HG02938 (cell line): ENCODE data around the gene OR4E1.
"Not testable (repeated sequence)": the region's sequence is repeated elsewhere in the genome, so short reads cannot be mapped to it uniquely, and the experiment has no call there.

Source experiments
- ATAC-seq: cut with Tn5 transposase; IDR thresholded peaks from one replicate; pipeline ENCODE4 v1.9.1; 2021; ENCODE audit warnings: mild to moderate bottlenecking, moderate library complexity; ENCODE audit not compliant: unreplicated experiment

Gene OR4E1

GRCh38 chr14:21673718-21674117, at the start of gene OR4E1:
OR4E1 (minus strand) TSS chr14:21673818; CDS start chr14:21670935, 2,883 bp downstream.
- no peak for ATAC-seq

DNA sequence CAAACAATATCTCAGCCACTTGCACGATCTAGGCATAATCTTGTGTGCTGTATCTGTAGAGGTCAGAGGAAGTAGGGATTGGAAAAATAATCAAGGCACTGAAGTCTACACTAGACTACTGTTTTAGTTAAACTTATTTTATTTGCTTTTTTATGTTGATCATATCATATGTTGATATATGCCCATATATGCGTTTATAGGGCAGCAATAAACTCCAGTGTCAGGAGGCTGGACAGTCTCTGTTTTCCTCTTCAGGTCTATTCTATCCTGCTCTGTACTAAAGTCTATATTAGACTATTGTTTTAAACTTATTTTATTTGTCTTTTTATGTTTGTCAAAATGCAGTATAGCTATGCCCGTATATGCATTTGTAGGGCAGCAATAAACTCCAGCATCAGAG, 47.9 kb upstream of the OR4E1 start:
- no peak for ATAC-seq

GRCh38 chr14:21719841-21720240, 46.2 kb upstream of the OR4E1 start:
- no peak for ATAC-seq

GRCh38 chr14:21714318-21714929, 40.8 kb upstream of the OR4E1 start:
- no peak for ATAC-seq

GRCh38 chr14:21712036-21712435, 38.4 kb upstream of the OR4E1 start:
- ATAC-seq = no peak

DNA sequence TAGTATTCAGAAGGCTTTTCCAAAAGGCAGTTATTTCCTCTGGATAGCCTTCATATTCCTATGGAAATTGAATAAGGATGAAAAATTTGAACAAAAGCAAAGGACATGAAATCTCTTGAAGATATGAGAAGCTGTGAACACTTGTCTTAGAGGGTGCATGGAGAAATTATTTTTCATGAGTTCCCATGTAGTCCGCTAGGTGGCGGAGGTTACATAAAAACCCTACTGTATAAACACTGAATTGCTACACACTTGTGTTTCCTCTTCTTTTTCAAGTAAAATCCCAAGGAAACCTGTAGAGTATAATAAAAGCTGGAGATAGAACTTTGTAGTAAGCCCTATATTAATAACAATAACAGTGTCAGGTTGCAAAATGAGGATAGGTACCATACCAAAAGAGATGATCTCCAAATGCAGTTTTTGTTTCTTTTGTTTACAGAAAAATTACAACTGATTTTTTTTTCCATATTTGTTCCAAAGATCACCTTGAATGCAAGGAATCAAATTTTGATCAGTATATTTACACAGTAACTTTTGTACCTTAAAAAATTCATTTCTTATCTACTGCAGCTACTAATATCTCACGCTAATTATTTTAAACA, 37.8 kb upstream of the OR4E1 start:
- ATAC-seq = no peak

- no peak for ATAC-seq
Measured at GRCh38 chr14:21704338-21704737, 30.7 kb upstream of the OR4E1 start.

- ATAC-seq = no peak
Measured at GRCh38 chr14:21703357-21704326, 30.0 kb upstream of the OR4E1 start.

- no peak for ATAC-seq
Measured at GRCh38 chr14:21702316-21702715, 28.7 kb upstream of the OR4E1 start.

GRCh38 chr14:21699551-21699950, 25.9 kb upstream of the OR4E1 start:
- no peak for ATAC-seq

- not testable (repeated sequence) for ATAC-seq
Measured at GRCh38 chr14:21698538-21698937, 24.9 kb upstream of the OR4E1 start.

DNA sequence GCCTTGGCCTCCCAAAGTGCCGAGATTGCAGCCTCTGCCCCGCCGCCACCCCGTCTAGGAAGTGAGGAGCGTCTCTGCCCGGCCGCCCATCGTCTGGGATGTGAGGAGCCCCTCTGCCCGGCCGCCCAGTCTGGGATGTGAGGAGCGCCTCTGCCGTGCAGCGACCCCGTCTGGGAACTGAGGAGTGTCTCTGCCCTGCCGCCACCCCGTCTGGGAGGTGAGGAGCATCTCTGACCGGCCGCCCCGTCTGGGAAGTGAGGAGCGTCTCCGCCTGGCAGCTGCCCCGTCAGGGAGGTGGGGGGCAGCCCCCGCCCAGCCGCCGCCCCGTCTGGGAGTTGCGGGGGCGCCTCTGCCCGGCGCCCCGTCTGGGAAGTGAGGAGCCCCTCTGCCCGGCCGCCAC, 24.0 kb upstream of the OR4E1 start:
- not testable (repeated sequence) for ATAC-seq

- ATAC-seq = no peak
Measured at GRCh38 chr14:21694425-21694824, 20.8 kb upstream of the OR4E1 start.

DNA sequence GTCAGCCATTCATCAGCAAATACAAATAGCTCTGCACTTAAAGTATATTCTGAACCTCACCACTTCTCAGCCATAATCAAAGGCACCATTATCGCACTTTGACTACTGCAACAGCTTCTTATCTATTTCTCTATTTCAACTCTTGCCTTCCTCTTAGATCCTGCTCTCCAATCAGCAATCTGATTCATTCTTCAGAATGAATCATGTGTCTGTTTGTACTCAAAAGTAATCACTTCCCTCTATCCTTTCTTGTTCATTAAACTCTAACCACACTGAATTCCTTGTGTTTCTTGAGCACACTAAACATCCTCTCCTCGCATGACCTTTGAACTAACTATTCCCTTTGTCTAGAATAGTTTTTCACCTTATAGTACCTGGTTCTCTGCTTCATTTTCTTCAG, 12.8 kb upstream of the OR4E1 start:
- ATAC-seq = no peak

DNA sequence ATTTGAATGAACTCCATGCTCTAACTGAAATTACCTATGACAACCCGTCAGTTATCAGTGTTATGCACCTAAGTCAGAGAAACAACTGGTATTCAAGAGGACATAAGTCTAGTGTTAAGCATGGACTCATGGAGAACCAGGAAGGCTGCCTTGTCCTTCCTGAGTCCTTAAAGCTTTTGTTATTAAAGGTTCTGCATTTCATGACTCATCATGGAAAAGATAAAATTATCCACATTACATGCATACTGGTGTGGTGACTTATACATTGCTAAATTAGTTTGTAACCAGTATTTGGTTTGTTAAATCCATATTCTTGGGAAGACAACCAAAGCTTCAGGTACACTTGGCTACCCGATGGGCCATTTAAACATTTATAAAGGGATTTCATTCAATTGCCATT, 6.5 kb upstream of the OR4E1 start:
- no peak for ATAC-seq

GRCh38 chr14:21675566-21675965, 1.9 kb upstream of the OR4E1 start:
- ATAC-seq = no peak

- ATAC-seq = no peak
Measured at GRCh38 chr14:21672116-21672515, 1.5 kb downstream of the OR4E1 start.

DNA sequence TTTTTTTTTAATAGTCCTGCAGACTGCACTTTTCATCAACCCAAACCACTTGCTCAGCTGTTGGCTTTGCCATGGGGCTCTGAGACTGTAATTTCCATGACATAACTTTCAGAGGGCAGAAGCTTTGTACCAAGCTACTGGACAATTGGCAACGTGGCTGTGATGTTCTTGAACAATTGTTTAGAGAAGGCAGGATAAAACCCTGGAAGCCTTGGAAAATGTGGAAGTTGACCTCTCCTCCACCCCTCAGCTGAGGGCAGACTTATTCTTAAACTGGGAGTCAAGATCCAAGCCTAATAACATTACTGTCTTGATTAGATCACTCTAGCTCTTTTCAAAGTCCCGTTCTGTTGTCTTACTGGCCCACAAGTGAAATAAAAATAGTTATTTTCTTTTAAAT, 2.2 kb downstream of the OR4E1 start:
- ATAC-seq = no peak

DNA sequence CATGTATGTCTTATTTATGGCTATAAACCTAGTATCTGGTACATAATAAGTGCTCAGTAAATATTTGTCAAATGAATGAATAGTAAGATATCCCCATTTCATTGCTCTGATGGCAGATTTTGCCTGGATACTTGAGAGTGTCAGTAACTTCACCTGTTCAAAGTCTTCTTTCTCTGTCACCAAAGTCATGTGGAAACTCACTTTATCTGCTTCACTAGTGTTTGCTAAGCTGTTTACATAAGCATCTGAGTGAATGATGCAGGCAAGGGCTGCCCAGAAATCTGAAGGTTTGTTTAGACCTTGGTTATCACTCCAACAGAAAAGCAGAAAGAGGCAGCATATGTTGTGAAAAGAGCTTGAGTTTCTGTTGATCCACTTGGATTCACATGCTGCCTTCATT, 4.3 kb downstream of the OR4E1 start:
- no peak for ATAC-seq

DNA sequence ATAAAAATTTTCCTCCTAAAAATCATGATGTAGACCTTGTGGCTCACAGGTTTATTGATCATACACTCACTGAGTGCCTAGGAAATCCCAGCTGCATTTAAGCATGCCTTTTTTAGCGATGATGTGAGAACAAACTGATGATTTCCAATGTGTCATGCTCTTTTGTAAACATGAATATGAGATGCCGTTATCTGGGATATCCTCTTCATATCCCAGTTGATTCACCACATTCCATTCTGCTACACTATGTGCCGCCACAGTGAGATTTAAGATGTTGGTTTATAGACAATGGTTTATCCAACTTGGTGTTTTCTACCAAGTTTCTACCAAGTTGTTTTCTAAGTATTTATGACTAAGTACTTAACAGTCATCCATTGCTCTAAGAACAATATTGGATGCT, 5.2 kb downstream of the OR4E1 start:
- no peak for ATAC-seq

- no peak for ATAC-seq
Measured at GRCh38 chr14:21656980-21657379, 16.6 kb downstream of the OR4E1 start.

DNA sequence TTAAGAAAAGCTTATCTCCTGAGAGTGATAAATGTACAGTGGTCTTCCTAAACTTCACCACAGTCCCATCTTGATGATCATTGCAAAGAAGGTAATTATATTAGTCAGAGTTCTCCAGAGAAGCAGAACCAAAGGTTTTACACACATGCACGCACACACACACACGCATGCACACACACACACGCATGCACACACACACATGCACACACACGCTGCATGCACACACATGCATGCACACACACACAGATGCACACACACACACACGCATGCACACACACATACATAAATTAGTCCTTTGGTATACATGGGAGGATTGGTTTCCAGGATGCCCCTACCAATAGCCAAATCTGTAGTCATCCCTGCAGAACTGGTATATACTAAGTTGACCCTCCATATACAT, 19.4 kb downstream of the OR4E1 start:
- ATAC-seq = no peak
